ENCODE data around the gene PMM1.
"Not testable (repeated sequence)": the region's sequence is repeated elsewhere in the genome, so short reads cannot be mapped to it uniquely, and the experiment has no call there.

The PMM1 gene

DNA sequence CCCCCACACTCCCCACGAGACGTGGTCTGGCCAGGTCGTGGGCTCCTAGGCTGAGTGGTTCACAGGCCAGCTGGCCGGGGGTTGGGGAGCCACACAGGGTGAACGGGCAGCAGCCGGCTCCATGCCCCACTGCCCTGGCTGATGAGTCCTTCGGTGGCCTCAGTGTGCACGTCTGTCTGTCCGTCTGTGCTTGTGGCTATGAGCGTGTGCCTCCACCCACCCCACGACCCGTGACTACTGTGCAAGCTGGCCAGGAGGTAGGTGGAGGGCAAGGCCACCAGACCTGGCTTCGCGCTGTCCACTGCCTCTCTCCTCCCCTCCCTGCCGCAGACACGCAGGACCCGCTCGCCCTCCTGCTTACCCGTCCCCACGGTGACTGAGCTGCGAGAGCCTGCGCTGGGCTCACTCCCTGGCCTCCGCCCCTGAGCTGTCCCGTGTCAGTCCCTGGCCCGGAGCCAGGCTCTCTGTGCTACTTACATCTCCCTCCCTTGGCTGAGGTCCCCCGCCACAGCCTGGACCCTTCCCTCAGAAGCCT, 14.7 kb downstream of the PMM1 start:
- no peaks in the 10 kb centered on the region for H3K9me3 ChIP-seq (ENCODE audit: control insufficient read depth, low read depth, low read length)
- no peak overlapping the region for H3K27ac ChIP-seq (ENCODE audit: low read length)
- H3K36me3 ChIP-seq (ENCODE audit: control insufficient read depth, low read depth, low read length) = no peaks in the 10 kb centered on the region
- H3K4me3 ChIP-seq (ENCODE audit: low read length) = no peak overlapping the region
- no peaks in the 10 kb centered on the region for H3K27me3 ChIP-seq (ENCODE audit: control insufficient read depth, insufficient read depth, low read length)
- H3K9ac ChIP-seq (ENCODE audit: low read length) = no peak overlapping the region
- no peaks in the 10 kb centered on the region for H3K4me1 ChIP-seq (ENCODE audit: control insufficient read depth, low read depth, low read length)

DNA sequence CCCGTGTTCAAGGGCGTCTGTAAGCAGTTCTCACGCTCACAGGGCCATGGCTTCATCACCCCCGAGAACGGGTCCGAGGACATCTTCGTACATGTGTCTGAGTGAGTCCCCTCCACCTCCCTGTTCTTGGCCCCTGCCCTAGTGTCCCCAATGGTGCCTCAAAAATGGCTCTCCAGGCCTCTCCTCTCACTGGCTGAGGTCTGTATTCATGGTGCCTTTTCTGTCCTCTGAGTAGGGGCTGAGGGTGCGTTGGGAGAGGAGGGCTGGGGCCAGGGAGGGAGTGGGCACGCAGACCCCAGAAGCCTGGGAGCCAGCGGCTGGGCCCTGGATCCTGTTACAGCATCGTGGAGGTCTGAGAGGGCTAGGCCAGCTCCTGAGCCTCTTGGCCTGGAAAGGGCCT, 16.0 kb downstream of the PMM1 start:
- H3K9ac ChIP-seq (ENCODE audit: low read length) = no peak overlapping the region
- no peaks in the 10 kb centered on the region for H3K36me3 ChIP-seq (ENCODE audit: control insufficient read depth, low read depth, low read length)
- no peaks in the 10 kb centered on the region for H3K4me1 ChIP-seq (ENCODE audit: control insufficient read depth, low read depth, low read length)
- no peaks in the 10 kb centered on the region for H3K9me3 ChIP-seq (ENCODE audit: control insufficient read depth, low read depth, low read length)
- H3K4me3 ChIP-seq (ENCODE audit: low read length) = no peak overlapping the region
- H3K27ac ChIP-seq (ENCODE audit: low read length) = no peak overlapping the region
- H3K27me3 ChIP-seq (ENCODE audit: control insufficient read depth, insufficient read depth, low read length) = no peaks in the 10 kb centered on the region

DNA sequence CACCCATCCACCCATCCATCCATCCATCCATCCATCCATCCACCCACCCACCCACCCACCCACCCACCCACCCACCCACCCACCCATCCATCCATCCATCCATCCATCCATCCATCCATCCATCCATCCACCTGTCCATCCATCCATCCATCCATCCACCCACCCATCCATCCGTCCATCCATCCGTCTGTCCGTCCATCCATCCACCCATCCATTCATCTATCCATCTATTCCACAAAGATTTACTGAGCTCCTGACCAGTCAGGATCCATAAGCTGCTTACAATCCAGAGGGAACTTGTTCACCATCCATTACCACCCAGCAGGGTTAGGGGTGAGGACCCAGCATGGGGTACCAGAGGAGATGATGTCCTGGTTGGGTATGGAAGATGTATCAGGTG, 17.3 kb downstream of the PMM1 start:
- H3K9me3 ChIP-seq (ENCODE audit: control insufficient read depth, low read depth, low read length); H3K36me3 ChIP-seq (ENCODE audit: control insufficient read depth, low read depth, low read length); H3K27ac ChIP-seq (ENCODE audit: low read length); H3K9ac ChIP-seq (ENCODE audit: low read length); H3K4me3 ChIP-seq (ENCODE audit: low read length); H3K27me3 ChIP-seq (ENCODE audit: control insufficient read depth, insufficient read depth, low read length); H3K4me1 ChIP-seq (ENCODE audit: control insufficient read depth, low read depth, low read length): not testable (repeated sequence)

DNA sequence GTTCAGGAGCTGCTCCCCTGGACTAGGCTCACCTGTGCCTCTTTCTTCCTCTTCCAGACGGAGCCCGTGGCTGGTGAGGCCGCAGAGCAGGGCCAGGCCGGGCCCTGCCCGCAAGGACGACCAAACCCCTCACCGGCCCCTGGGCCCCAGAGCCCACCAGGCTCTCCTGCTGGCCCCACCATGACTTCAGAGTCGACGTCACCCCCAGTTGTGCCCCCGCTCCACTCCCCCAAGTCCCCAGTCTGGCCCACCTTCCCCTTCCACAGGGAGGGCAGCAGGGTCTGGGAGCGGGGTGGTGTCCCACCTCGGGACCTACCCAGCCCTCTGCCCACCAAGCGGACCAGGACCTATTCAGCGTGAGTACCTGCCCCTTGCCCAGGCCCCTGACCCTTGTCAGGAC, 17.9 kb downstream of the PMM1 start:
- Histone ChIP-seq H3K9me3 (ENCODE audit: control insufficient read depth, low read depth, low read length) (no peaks in the 10 kb centered on the region), H3K4me1 (ENCODE audit: control insufficient read depth, low read depth, low read length) (no peaks in the 10 kb centered on the region), H3K27me3 (ENCODE audit: control insufficient read depth, insufficient read depth, low read length) (no peaks in the 10 kb centered on the region), H3K36me3 (ENCODE audit: control insufficient read depth, low read depth, low read length) (no peaks in the 10 kb centered on the region), H3K9ac (ENCODE audit: low read length) (no peak overlapping the region), H3K27ac (ENCODE audit: low read length) (no peak overlapping the region), H3K4me3 (ENCODE audit: low read length) (no peak overlapping the region)

DNA sequence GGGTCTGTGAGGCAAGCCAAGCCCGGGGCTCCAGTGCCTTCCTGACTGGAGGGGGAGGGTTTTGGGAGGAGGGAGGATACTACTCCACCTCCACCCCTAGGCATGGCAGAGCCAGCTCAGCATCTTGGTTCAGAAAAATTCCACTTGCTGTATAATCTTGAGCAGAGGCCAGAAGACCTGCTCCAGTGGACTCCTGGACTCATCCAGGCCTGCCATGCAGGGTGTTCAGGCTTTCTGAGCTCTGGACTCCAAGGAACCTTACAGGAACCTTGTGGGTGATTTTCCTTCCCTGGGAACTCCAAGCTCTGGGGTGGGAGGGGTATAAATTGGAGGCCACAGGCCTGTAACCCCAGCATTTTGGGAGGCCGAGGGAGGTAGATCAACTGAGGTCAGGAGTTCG, 19.4 kb downstream of the PMM1 start:
- H3K9me3 ChIP-seq (ENCODE audit: control insufficient read depth, low read depth, low read length) = no peaks in the 10 kb centered on the region
- no peaks in the 10 kb centered on the region for H3K36me3 ChIP-seq (ENCODE audit: control insufficient read depth, low read depth, low read length)
- no peaks in the 10 kb centered on the region for H3K4me1 ChIP-seq (ENCODE audit: control insufficient read depth, low read depth, low read length)
- no peaks in the 10 kb centered on the region for H3K27me3 ChIP-seq (ENCODE audit: control insufficient read depth, insufficient read depth, low read length)
- H3K4me3 ChIP-seq (ENCODE audit: low read length) = no peak overlapping the region
- H3K27ac ChIP-seq (ENCODE audit: low read length) = no peak overlapping the region
- H3K9ac ChIP-seq (ENCODE audit: low read length) = no peak overlapping the region

DNA sequence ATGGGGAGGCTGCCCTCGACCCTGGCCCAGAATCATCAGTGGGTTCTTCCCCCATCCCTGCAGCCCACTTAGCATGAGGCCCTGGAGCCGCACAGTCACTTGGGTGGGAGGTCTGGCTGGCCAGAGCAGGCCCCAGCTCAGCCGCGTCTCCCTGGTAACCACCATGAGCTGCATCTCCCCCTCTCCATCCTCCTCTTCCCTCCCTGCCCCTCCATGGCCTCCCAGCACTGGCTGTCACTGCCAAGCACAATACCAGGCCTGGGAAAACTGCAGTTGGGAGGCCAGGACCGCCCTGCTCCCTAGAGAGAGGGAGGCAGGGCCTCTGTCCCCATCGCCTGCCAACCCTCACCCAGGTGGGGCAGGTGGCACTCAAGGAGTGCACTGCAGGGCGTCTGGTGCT, 20.8 kb downstream of the PMM1 start:
- H3K4me1 ChIP-seq (ENCODE audit: control insufficient read depth, low read depth, low read length) = no peaks in the 10 kb centered on the region
- H3K9ac ChIP-seq (ENCODE audit: low read length) = no peak overlapping the region
- H3K9me3 ChIP-seq (ENCODE audit: control insufficient read depth, low read depth, low read length) = no peaks in the 10 kb centered on the region
- H3K27ac ChIP-seq (ENCODE audit: low read length) = no peak overlapping the region
- no peaks in the 10 kb centered on the region for H3K36me3 ChIP-seq (ENCODE audit: control insufficient read depth, low read depth, low read length)
- H3K27me3 ChIP-seq (ENCODE audit: control insufficient read depth, insufficient read depth, low read length) = no peaks in the 10 kb centered on the region
- no peak overlapping the region for H3K4me3 ChIP-seq (ENCODE audit: low read length)

DNA sequence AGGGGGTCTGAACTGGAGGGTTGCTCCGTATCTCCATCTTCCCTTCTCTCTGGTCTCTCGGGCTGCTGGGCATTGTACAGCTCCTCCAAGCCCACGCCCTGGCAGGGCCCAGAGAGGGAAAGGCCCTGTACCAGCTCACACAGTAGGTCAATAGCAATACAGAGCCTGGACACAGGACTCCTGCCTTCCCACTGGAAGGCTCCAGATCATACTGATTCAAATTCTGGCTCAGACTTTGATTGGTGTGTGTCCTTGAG, 22.2 kb downstream of the PMM1 start:
- Histone ChIP-seq H3K4me1 (ENCODE audit: control insufficient read depth, low read depth, low read length) (peaks cover 5% of the 10 kb centered on the region), H3K27me3 (ENCODE audit: control insufficient read depth, insufficient read depth, low read length) (no peaks in the 10 kb centered on the region), H3K9me3 (ENCODE audit: control insufficient read depth, low read depth, low read length) (no peaks in the 10 kb centered on the region), H3K36me3 (ENCODE audit: control insufficient read depth, low read depth, low read length) (no peaks in the 10 kb centered on the region), H3K27ac (ENCODE audit: low read length) (no peak overlapping the region), H3K4me3 (ENCODE audit: low read length) (no peak overlapping the region), H3K9ac (ENCODE audit: low read length) (no peak overlapping the region)

DNA sequence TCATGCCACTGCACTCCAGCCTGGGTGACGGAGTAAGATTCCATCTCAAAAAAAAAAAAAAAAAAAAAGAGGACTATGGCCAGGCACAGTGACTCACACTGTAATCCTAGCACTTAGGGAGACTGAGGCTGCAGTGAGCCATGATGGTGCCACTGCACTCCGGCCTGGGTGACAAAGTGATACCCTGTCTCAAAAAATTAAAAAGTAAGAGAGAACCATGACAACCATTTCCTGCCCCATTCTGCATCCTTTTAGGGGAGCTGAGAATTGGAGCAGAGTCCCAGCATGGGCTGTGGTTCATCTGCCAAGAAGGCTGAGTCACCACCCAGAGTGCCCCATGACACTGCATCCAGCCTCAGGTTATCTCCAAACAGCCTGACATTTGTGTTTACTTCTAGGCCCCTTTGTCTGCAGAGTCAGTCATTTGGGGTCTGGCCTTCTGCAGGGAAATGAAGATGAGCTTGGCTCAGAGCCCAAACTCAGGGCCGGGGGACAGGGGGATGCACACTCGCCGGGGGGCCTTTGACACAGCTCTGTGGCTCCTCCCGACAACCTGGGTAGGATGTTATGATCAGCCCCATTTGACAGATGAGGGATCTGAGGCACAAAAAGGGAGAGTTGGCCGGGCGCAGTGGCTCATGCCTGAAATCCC, 24.1 kb downstream of the PMM1 start:
- H3K4me3 ChIP-seq (ENCODE audit: low read length) = no peak overlapping the region
- no peaks in the 10 kb centered on the region for H3K36me3 ChIP-seq (ENCODE audit: control insufficient read depth, low read depth, low read length)
- no peaks in the 10 kb centered on the region for H3K9me3 ChIP-seq (ENCODE audit: control insufficient read depth, low read depth, low read length)
- no peak overlapping the region for H3K9ac ChIP-seq (ENCODE audit: low read length)
- H3K27me3 ChIP-seq (ENCODE audit: control insufficient read depth, insufficient read depth, low read length) = no peaks in the 10 kb centered on the region
- H3K4me1 ChIP-seq (ENCODE audit: control insufficient read depth, low read depth, low read length) = peaks cover 11% of the 10 kb centered on the region
- H3K27ac ChIP-seq (ENCODE audit: low read length) = no peak overlapping the region

DNA sequence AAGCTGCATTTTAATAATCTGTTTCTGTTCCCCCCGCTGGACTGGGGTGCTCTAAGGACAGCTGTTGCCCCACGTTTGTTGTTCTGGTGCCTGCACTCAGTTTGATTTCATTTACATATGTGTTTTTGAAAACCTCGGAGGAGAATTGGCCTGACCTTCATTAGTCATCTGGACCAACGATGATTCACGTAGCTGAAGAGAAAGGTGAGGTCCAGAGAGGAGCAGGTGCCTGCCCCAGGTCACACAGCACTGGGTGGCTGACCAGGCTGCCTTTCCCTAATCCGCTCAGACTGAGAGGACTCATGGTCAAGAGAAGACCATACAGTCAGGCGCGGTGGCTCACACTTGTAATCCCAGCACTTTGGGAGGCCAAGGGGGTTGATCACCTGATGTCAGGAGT, 25.1 kb downstream of the PMM1 start:
- Histone ChIP-seq H3K9ac (ENCODE audit: low read length) (no peak overlapping the region), H3K4me1 (ENCODE audit: control insufficient read depth, low read depth, low read length) (peaks cover 15% of the 10 kb centered on the region), H3K27ac (ENCODE audit: low read length) (no peak overlapping the region), H3K4me3 (ENCODE audit: low read length) (no peak overlapping the region), H3K27me3 (ENCODE audit: control insufficient read depth, insufficient read depth, low read length) (no peaks in the 10 kb centered on the region), H3K9me3 (ENCODE audit: control insufficient read depth, low read depth, low read length) (no peaks in the 10 kb centered on the region), H3K36me3 (ENCODE audit: control insufficient read depth, low read depth, low read length) (no peaks in the 10 kb centered on the region)

DNA sequence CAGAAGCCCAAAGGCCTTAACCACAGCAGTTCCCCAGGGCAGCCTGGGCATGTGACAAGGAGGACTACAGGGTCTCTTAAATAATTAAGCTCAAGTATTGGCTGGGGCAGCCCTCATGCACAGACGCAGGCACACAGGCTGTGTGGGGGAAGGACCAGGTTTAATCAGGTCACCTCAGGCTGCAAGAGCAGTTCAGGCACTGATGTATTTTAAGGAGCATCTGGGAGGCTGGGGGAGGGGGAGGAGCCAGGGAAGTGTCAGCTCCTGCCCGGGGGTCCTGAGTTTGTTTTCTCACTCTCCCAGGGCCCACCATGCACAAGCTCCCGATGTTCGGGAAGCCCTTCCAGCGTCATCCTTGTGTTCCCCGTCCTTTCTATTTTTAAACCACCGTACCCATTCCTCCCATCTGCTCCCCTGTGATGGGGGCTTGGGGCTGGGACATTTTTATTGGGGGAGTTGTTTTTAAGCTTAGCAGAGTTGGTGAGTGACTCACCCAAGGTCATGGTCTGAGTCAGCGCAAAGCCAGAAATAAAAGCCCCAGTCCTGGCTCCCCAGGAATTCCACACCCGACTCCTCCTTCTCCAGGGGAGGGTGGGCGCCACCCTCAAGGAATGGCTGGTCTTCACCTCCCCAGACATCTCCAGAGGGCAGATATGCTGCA, 26.5 kb downstream of the PMM1 start:
- Histone ChIP-seq H3K36me3 (ENCODE audit: control insufficient read depth, low read depth, low read length) (no peaks in the 10 kb centered on the region), H3K4me1 (ENCODE audit: control insufficient read depth, low read depth, low read length) (peaks cover 15% of the 10 kb centered on the region), H3K4me3 (ENCODE audit: low read length) (no peak overlapping the region)

DNA sequence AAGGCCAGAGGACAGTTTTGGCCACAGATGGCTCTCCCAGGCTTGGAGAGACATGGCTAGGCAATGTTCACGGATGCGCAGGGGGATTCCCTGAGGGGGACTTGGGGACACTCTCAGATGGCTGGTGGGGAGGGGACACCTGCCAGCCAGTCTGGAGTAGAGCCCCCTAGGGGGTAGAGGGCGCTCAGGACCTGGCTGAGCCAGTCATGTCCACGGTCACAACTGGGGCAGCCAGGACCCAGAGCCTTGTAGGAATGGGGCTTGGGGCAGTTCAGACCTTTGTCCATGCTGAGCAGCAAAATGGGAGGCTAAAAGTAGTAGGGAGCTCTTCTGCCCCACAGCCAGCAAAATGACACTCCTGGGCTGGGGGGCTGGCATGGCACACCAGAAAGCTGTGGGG, 27.2 kb downstream of the PMM1 start:
- no peak overlapping the region for H3K9ac ChIP-seq (ENCODE audit: low read length)
- H3K27me3 ChIP-seq (ENCODE audit: control insufficient read depth, insufficient read depth, low read length) = no peaks in the 10 kb centered on the region
- no peak overlapping the region for H3K4me3 ChIP-seq (ENCODE audit: low read length)
- H3K36me3 ChIP-seq (ENCODE audit: control insufficient read depth, low read depth, low read length) = no peaks in the 10 kb centered on the region
- H3K9me3 ChIP-seq (ENCODE audit: control insufficient read depth, low read depth, low read length) = no peaks in the 10 kb centered on the region
- peaks cover 15% of the 10 kb centered on the region for H3K4me1 ChIP-seq (ENCODE audit: control insufficient read depth, low read depth, low read length)
- no peak overlapping the region for H3K27ac ChIP-seq (ENCODE audit: low read length)

More for the DNA sequence above, 26.5 kb downstream of the PMM1 start:
- Histone ChIP-seq H3K9me3 (ENCODE audit: control insufficient read depth, low read depth, low read length) (no peaks in the 10 kb centered on the region), H3K27me3 (ENCODE audit: control insufficient read depth, insufficient read depth, low read length) (no peaks in the 10 kb centered on the region), H3K27ac (ENCODE audit: low read length) (no peak overlapping the region), H3K9ac (ENCODE audit: low read length) (no peak overlapping the region)

DNA sequence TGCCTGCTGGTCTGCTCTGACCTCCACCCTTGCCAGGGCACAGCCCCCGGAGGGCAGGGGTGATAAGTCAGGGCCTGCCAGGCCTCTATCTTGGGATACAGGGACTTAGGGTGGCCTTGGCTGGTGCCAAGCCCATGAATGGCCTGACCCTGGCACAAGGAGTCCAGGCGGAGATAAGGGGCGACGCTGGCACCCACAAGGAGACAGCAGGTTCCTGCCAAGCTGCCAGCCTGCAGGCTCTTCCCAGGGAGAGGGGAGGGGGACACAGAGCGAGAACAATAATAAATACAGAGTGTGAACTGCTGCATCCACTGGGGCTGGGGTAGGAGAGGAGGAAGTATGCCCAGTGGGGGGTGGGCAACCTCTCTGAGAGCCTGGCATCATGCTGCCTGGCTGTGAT, 27.9 kb downstream of the PMM1 start:
- no peak overlapping the region for H3K9ac ChIP-seq (ENCODE audit: low read length)
- H3K27ac ChIP-seq (ENCODE audit: low read length) = no peak overlapping the region
- no peaks in the 10 kb centered on the region for H3K27me3 ChIP-seq (ENCODE audit: control insufficient read depth, insufficient read depth, low read length)
- no peaks in the 10 kb centered on the region for H3K9me3 ChIP-seq (ENCODE audit: control insufficient read depth, low read depth, low read length)
- H3K36me3 ChIP-seq (ENCODE audit: control insufficient read depth, low read depth, low read length) = no peaks in the 10 kb centered on the region
- H3K4me3 ChIP-seq (ENCODE audit: low read length) = no peak overlapping the region
- peaks cover 15% of the 10 kb centered on the region for H3K4me1 ChIP-seq (ENCODE audit: control insufficient read depth, low read depth, low read length)
